ENCODE measurements around the gene ZBTB38.

GRCh38 chr3:141350666-141351065 lies 17.6 kb upstream of the ZBTB38 start:
- TF ChIP-seq, protein P1, sequence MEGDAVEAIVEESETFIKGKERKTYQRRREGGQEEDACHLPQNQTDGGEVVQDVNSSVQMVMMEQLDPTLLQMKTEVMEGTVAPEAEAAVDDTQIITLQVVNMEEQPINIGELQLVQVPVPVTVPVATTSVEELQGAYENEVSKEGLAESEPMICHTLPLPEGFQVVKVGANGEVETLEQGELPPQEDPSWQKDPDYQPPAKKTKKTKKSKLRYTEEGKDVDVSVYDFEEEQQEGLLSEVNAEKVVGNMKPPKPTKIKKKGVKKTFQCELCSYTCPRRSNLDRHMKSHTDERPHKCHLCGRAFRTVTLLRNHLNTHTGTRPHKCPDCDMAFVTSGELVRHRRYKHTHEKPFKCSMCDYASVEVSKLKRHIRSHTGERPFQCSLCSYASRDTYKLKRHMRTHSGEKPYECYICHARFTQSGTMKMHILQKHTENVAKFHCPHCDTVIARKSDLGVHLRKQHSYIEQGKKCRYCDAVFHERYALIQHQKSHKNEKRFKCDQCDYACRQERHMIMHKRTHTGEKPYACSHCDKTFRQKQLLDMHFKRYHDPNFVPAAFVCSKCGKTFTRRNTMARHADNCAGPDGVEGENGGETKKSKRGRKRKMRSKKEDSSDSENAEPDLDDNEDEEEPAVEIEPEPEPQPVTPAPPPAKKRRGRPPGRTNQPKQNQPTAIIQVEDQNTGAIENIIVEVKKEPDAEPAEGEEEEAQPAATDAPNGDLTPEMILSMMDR (conservative IDR thresholded peaks at IDR 0.05; ENCODE audit: low read depth, low read length), result no peak
- no peak for TF ChIP-seq EZH2 (IDR thresholded peaks at IDR 0.05; ENCODE audit: low read length, unreplicated experiment)
